ENCODE measurements around the gene ERI2.
"Not testable (repeated sequence)": the region's sequence is repeated elsewhere in the genome, so short reads cannot be mapped to it uniquely, and the experiment has no call there.

The ERI2 gene

DNA sequence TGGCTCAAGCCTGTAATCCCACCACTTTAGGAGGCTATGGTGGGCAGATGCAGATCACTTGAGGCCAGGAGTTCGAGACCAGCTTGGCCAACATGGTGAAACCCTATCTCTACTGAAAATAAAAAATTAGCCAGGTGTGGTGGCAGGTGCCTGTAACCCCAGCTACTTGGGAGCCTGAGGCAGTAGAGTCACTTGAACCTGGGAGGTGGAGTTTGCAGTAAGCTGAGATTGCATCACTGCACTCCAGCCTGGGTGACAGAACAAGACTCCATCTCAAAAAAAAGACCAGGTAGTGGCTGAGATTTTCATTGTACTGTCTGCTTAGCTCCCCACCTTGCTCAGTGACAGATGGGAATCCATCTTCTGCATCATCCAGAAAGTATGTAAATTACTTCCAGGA is 41.8 kb downstream of the ERI2 start:
- DNase-seq: not testable (repeated sequence)

- DNase-seq: peak; percentile 48
Observed at GRCh38 chr16:20763461-20764232, 42.6 kb downstream of the ERI2 start, which contains the start of gene ACSM3. Gene ACSM3, plus strand, starts transcription at chr16:20764014. Its CDS starts 6,021 bp downstream, at chr16:20770035.

DNA sequence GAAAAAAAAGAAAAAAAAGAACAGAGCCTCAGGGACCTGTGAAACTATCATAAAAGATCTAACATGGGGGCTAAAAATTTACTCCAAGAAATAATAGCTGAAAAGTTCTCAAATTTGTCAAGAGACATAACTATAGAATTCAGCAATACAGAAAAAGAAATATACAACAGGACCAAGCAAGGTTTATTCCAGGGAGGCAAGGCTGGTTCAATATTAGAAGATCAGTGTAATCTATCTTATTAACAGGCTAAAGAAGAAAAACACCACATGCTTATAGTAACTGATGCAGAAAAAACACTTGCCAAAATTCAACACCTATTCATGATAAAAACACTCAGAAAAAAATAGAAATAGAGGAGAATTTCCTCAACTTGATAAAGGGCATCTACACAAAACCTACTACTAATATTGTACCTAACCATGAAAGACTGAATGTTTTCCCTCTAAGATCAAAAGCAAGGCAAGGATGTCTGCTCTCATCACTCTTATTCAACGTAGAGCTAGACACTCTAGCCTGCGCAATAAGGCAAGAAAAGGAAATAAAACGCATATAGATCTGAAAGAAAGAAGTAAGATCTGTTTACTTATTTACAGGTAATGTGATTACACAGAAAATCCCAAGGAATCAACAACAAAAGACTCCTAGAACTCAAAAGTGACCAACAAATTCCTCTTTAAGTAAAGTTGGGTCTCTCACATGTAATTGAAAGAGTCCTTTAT is 43.7 kb downstream of the ERI2 start:
- DNase-seq: no peak

DNA sequence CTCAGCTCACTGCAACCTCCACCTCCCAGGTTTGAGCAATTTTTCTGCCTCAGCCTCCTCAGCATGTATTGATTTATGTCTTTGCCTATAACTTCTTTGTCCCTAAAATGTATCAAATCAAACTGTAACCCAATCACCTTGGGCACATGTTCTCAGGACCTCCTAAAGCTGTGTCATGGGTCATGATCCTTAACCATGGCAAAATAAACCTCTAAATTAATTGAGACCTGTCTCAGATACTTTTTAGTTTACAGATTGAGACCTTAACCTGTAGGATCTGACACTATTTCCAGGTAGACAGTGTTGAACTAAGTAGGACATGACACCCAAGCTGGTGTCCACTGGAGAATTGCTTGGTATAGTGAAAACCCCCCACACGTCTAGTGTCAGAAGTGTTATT is 45.1 kb downstream of the ERI2 start:
- DNase-seq: no peak

DNA sequence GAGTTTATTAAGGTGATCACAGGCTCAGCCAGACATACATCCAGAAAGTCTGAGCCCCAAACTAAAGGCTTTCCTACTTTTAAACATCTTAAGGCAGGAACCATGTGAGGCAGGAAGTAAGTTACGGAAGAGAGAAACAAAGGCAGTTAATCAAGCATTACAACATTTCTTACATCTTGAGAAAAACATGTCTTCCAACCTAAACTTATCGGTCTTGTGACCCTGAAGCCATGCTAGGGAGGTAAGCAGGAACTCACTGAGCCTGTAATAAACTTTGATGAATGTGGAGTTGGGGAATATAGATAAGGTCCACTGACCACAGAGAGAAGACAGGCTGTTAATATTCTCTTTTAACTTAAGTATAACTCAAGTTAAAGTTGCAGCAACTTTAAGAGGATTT is 45.9 kb downstream of the ERI2 start:
- DNase-seq: no peak

GRCh38 chr16:20755799-20756198 is 50.5 kb downstream of the ERI2 start:
- not testable (repeated sequence) for DNase-seq

GRCh38 chr16:20755238-20755637 is 51.0 kb downstream of the ERI2 start:
- DNase-seq: no peak

GRCh38 chr16:20753727-20754126 is 52.5 kb downstream of the ERI2 start:
- no peak for DNase-seq

DNA sequence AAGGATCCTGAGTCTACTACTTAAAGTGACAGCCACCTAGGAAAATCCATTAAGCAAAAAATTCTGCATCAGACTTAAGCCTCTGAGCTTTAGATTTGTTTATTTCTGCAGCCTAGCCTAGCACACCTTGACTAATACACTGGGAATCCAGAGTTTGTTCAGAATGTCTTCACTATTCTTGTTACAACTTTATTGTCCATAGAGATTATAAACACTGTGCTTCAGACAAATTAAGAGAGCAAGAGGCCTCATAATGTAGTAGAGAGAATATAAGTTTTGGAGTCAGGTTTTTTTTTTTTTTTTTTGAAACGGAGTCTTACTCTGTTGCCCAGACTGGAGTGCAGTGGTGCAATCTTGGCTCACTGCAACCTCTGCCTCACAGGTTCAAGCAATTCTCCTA is 55.7 kb downstream of the ERI2 start:
- no peak for DNase-seq

GRCh38 chr16:20749474-20749873 is 56.8 kb downstream of the ERI2 start:
- no peak for DNase-seq

DNA sequence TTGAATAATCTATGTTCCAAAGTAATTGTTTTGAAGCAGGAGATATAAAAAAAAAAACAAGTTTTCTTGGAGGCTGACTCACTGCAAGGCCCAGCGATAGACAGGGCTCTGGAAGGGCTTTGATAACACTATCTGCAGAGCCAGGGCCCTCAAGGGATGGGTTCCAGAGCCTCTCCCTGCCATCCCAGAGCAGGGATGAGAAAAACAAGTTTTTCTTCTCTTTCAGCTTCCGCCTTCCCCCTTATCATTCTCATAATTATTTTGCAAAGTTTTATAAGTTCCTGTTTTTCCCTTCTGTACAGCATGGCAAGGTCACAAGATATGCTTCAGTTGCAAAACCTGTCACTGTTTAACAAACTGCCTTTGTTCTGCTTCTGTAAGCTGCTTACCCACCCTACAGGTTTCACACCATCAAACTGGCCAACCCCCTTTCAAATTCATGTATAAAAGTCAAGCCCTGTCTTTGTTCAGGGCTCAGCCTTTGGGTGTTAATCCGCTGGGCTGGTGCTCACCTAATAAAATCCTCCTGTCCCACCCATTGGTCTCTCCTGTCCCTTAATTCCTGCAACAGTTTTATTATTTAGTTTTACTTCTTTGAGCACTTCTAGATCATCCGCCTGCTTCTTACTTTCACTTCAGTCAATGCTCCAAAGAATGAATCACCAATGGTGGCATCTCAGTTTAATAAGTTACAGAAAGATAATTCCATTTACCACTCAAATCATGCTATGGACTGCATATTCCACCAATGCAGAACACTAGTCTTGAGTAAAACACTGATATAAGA is 59.0 kb downstream of the ERI2 start:
- no peak for DNase-seq

DNA sequence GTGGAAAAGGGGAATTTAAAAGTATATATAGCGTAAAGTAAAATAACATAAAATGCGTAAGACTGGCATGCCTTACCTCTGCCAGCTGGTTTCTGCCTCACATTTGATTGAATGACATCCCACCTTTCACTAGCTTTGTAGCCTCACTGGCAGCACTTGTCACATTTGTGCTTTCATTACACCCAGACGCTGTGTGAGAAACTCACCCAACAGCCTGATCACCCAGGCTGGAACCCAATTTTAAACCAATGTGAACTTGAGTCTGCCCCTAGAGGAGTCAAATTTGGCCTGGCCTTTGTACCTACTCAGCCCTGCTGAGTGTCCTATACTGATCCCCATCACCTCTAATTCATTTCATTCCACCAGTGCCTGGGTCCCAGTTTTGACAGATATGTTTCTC is 59.8 kb downstream of the ERI2 start:
- no peak for DNase-seq
